HG03460 (cell line): Measurements from ENCODE around the gene FARP1.

Experiments
- ATAC-seq: cut with Tn5 transposase; IDR thresholded peaks from one replicate; pipeline ENCODE4 v1.9.1; 2021; ENCODE audit not compliant: unreplicated experiment

FARP1 gene

DNA sequence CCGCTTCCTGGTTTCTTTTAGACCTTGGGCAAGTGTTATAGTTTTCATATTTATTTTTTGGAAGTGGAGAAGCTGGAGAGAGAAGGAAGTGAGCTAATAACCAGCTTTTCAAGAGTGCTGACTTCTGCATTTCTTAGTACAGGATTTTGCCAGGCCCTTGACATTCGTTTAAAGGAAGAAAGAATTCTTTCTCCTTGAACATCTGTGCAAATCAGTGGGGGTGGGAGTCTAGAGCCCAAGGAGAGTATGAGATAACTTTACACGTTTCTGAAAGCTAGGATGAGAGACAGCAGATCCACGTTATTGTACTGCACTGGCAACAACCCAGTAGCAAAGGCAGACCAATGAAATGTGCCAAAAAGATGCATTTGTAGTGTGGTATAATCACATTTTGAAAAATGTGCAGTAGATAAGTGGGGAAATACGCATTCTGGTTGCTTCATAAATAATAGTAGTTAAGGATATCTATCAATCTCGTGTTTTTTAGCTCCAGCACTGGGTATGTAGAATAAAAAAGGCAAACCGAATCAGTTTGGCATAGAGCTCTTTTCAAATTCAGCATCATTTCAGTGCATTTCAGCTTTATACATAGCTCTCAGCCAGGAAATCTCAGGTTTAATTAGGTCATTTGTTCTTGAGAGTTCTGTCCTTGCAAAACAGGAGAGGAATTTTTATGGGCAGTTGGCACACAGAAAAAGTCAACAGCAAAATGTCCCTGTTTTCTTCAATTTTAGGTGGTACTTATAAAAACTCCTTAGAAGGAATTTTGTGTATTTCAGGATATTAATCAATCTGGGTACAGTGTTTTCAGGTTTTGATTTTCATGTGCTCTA, 29.9 kb downstream of the FARP1 start:
- ATAC-seq: no peak

DNA sequence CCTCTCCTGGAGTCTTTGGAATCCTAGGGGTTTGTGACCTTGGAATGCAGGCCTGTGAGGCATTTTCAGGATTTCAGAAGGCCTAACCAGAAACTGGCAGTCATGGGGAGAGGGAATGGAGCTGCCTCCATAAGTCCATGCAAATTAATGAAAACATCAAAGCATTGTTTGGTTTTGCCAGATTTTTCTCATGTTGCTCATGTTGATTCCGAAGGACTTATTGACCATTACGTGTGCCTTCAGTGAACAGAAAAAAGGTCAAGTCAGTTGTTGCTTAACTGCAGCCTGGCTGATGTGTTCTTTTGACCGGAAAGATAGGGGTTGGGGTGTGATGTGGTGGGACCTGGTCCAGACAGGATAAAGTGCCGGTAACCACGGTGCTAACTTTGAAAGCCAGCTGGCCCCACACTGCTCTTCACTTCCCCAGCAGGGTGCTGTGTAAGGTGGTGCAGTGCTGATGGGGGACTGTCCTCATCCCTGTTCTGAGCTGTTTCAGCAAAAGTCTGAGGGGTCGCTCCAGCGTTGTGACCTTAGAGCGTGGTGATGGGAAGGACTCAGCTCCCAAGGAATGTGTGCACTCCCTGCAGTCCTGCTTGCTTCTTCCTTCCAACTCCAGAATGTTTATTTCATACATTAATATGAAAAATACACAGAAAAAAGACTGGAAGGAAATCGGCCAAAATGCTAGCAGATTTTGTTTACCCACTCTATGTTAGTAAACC, 30.7 kb downstream of the FARP1 start:
- ATAC-seq: no peak

DNA sequence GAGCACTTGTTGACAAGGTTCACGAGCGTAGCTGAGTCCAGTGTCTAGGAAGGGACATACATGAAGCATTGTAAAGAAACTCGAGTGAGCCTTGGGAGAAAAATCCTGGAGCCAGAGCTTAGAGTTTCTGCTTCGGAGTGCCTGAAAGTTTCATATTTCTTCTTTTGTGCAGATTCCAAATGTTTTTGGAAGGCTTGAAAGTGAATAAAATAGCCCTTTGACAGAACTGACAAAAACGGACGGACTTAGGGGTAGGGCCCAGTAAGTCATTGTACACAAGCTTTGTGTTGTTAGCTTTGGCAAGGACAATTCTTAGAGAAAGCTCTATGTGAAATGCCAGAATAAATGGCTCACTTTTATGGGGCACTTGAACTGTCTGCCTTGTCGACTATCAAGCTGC, 31.4 kb downstream of the FARP1 start:
- ATAC-seq: no peak

DNA sequence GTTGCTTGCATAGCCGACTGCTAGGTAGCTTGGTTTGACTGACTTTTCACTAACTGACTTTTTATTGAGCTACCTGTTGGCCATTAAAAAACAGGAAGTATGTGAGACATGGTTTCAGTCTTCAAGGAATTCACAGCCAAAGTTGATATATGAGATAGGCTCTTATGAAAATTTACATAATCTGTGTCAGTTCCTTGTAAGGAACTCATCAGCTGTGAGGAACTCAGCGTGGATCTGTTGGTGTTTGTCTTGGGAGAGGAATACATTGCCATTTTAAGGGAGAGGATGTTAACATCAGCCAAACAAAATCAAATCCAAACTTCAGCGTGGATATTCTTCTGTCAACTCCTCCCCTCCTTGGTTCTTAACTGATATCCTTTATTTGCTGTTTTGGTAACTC, 32.1 kb downstream of the FARP1 start:
- ATAC-seq: no peak

DNA sequence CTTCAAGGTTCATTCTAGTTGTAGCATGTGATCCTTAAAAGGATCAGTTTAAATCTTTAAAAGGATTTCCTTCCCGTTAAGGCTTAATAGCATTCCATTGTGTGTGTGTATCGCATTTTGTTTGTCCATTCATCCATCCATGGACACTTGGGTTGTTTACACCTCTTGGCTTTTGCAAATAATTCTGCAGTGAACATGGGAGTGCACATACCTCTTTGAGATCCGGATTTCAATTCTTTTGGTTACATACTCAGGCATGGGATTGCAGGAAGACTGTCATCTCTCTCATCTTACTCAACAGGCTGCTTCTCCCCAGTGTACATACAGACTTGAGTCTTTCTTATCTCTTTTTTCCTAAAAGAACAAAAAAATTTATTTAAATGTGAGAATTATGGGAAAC, 32.9 kb downstream of the FARP1 start:
- no peak for ATAC-seq

DNA sequence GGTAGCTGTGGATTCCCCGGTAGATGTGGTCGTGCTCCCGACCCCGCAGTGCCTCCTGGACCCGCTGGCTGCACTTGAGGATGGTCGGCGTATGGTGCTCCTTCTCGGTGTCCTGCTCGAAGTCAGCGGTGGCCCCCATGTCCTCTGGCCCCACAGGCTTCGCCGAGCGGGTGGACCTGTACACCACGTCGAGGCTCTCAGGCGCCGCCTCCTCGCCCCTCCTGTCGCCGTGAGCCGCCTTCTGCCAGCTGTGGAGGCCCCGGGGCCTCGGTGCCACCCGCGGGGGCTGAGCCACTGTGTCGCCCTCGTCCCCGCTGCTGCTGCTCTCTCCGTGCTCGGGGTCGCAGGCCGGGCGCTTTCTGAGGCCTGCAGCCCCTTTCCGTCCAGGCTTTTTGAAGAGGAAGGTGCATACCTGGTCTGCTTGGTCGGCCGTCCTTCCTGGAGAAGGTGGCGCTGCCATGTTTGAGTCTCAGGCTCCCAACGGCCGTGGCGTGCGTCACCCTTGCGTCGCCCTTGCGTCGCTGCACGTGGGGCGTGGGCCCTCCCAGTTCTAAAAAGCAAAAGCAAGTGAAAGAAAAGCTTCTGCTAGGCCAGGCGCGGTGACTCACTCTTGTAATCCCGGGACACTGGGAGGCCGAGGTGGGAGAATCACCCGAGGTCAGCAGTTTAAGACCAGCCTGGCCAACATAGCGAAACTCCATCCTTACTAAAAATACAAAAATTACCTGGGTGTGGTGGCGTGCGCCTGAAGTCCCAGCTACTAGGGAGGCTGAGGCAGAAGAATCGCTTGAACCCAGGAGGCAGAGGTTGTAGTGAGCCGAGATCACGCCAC, 34.1 kb downstream of the FARP1 start, which contains the start of gene RNF113B:
Gene RNF113B, minus strand, starts transcription at position 493 of the 832 bp plus-strand sequence. Its CDS starts 33 bp downstream, at position 460.
- ATAC-seq: no peak

DNA sequence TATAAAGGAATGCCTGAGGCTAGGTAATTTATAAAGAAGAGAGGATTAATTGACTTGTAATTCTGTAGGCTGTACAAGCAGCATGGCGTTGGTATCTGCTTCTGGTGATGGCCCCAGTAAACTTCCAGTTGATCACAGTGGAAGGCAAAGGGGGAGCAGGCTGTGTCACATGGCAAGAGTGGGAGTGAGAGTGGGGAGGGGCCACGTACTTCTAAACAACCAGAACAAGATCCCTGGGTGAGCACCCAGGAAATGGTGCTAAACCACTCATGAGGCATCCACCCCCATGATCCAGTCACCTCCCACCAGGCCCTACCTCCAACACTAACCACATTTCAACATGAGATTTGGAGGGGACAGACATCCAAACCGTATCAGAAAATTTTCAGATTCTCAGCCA, 37.2 kb downstream of the FARP1 start:
- no peak for ATAC-seq

DNA sequence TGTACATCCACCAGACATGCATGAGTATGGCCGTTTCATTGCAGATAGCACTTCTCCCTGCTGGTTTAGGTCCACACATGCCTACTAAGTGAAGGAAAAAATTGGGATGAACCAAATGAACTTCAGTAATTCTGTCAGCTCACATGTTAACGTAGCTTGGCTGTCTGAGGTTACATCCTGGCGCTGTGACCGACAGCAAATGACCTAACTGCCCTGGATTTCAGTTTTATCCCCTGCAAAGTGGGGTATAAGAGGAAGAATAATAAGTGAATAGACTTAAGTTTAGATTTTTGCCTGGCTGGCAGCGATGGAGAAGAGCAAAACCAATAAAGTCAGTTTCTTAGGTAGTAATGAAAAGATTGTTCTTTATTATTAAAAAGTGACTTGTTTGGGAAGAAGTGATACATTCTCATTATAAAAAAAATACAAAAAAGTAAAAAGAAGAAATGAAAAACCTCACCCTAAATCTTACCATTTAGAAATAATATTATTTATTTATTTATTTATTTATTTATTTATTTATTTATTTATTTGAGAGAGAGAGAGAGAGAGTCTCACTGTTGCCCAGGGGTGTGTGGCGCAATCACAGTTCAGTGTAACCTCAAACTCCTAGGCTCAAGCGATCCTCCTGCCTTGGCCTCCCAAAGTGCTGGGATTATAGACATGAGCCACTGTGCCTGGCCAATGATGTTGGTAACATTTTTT, 38.4 kb downstream of the FARP1 start:
- ATAC-seq: no peak

DNA sequence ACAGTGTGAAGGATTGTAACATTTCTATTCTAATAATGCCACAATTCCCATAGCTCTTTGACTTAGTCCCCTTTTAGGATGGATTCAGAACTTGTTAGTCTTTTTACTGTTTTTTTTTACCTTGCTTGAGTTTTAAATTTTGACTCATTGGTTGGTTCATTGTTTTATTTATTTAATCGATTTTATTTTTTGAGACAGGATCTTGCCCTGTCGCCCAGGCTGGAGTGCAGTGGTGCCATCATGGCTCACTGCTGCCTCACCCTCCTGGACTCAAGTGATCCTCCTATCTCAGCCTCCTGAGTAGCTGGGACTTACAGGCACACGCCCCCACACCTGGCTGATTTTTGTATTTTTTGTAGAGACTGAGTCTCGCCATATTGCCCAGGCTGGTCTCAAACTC, 39.3 kb downstream of the FARP1 start:
- ATAC-seq: no peak

DNA sequence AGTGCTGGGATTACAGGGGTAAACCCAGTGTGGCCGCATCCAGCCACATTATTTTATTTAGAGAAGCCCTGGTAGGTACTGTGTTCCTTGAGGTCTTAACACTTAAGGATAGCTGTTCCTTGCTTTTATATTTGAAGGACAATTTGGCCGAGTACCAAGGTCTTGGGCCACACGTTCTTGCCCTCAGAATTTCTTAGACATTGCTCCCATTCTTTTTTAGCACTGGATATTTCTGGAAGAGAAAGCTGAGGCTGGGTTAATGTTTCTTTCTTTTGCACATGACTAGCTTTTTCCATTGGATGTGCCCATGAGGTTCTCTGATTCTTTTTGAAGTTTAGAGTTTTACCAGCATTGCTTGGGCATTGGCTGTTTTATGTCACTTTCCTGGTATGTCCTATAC, 39.7 kb downstream of the FARP1 start:
- ATAC-seq: no peak

DNA sequence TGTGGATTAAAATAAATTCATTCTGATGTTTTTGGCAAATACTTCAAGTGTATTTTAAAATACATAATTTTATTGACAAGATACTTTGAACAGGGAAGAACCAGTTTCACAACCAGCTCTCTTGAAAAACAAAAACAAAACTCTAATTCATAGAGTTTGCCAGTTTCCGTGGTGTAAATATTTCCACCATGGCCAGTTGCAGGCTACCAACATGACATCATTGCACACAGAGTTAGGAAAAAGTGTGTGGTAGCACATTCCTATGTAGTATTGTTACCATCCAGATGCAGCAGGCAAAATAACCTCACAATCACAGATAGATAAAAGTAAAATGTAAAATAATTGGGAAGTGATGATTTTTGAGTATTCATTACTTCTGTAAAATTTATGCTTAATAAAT, 41.9 kb downstream of the FARP1 start:
- no peak for ATAC-seq

DNA sequence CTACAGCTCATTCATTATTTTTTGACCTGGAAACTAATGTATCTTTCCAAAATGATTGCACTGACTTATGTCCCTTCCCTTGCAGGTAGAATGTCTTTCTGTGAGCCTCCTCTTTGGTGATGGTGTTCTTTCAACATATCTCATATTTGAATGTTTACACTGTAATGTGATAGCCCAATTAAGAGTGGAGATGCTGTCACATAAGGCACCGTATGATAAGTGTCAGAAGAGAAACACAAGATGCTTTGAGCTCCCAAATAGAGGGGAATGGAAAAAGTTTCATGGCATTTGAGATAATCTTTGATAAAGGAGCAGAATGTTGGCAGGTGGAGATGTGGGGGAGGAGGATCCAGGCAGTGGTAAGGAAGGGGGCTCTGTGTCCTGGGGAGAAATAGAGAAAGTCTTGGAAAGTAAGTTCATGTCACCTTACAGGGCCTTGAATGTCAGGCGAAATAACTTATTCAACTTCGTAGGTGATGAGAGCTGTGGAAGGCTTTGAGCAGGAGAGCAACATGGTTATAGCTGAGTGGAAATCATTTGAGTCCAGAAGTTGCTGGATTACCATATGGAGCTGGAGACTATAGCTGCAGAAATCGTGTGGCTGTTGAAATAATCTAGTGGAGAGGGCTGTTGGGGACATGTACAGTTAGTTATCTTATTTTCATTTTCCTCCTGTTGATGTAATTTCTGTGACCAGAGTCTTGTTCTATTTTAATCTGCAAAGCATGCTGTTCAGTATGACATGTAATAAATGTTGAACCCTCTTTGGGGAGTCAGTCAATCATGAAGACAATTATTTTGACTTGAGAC, 44.5 kb downstream of the FARP1 start:
- ATAC-seq: no peak

DNA sequence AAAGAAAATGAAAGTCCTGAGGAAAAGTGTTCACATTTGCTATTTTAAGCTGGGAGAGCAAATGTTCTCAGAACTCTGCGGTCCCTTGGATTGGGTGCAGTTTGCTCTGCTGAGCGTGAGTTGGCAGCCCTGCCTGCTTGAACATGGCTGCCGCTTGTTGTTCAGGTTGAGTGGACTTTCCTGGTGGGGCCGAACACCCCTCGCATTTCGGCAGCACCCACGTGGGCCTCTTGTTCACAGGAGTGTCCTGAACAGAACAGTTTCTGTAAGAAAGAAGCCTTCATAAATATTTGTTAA, 45.0 kb downstream of the FARP1 start:
- no peak for ATAC-seq

DNA sequence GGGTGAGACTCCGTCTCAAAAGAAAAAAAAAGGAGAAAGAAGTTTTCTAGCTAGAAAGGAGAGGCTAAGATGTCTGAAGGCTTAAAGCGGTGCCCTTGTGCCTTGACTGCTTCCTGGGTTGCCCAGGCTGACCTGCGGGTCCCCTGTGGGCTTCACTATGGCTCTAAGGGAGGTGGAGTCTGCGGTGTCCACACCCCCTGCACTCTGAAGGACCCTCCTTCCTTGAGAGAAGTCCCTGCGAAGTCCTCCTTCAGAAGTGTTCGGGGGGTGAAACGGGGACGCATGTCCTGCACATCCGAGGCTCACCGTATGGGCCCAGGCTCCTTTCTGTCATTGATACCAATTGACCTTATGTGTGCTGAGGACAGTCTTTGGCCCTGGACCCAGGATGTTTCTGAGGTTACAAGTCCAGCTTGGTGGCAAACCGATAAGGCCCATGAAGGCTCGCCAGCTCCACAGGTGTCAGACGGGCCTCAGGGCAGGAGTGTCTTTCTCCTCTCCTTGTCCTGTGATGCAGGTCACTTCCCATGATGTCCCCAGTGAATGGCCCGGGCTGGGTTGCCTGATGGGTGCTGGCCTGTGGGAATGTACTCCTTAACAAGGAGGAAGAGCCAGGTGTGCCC, 45.8 kb downstream of the FARP1 start:
- no peak for ATAC-seq

DNA sequence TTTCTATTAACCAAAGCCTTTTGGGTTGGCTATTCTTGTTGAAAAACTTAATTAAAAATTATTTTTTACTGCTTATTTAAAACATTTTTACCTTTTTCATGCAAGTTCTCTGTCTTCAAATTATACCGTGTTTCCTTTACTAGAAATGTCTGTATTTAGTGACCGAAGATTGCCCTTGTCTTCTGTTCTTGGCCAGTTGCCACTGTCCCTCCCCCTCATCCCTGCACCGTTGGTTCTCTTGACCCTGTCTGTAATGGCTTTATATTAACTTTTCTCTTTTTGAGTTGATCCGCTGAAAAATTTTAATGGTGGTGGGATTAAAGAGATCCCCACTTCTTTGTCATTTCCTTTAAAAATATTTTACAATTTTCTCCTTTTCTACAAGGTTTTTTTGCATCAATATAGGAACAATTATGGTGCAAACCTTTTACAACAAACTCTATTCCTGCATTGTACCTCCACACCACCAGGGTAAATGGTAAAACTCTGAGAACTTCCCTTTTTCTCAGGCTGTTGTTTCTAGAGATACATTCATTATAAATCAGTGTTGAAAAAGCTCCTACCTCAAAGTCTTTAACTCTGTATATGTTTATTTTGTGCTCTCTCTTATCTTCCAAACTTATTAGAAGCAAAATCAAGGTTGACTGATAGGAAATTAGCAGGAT, 47.1 kb downstream of the FARP1 start:
- no peak for ATAC-seq

DNA sequence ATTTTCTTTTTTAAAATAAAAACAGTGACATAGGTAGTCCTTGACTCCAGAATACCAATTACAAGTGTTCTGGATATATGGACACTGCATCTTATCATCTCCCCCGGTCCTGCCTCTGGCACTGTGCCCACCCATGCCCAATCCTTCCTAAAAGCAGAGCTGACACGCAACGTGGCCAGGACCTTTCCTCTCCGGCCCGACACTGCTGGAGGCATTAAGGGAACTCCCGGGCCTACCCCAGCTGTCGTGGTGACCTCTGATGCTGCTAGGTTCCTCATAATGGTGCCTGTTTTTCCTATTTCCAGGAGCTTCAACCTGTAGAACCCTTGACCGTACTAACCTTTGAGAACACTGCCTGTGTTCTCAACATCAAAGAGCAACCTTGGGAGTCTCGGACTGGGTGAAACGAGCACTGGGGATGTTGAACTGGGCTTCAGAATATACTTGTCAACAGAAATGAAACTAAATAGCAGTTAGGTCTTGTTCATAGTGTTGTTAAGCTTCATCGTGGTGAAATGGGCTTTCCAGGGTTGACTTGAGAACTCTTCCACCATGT, 48.1 kb downstream of the FARP1 start:
- ATAC-seq: no peak

DNA sequence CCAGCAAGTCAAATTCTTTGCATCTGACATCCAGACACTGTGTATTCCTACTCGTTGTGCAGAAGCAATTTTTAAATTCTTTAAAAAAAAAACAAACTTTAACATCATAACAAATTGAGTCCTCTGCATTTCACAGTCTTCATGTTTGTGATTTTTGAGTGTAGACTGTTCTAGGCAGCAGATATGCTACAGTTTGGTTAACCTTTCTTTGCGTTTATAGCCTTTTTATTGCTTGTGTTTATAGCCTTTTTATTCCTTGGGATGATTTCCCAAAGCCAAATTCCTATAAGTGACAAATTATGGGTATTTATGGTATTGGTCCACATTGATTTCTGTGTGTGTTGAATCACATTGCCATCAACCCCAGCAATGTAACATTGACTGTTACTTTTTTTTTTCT, 49.1 kb downstream of the FARP1 start:
- ATAC-seq: no peak

DNA sequence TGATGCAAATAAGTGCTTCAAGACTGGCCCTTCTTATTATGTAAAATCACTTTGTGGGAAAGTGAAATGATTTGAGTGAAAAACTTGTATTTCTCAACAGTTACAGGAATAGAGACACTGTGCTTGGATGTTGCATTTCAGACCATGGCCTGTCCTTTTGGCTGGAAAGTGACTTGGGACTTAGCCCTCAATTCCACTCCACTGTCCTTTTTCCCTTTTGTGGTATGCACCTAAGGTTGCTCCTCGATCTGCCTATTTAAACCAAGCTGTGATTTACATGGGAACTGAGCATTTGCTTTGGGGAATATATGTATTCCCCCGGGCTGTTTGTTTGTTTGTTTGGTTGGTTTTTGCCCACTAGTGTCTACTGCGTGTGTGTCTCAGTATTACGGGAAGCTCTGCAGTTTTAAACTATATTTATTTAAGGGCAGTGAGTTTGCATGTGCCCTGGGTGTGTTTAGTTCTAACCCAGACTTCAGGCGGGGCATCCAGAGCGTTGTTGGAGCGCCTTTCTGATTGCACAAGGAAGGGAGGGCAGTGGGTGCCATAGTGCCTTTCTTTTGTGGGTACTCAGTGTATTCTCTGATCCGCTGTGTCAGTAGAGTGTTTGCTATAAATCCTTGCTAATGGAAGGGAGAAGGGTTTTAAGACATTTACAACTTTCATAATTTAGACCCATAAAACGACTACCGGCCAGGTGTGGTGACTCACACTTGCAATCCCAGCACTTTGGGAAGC, 52.3 kb downstream of the FARP1 start:
- no peak for ATAC-seq
